ENCODE results near the gene APELA. TPM values are rescaled to one million over a fixed set of nuclear protein-coding genes. Genes with fewer than 3 reads are reported as not detected.
"Not testable (repeated sequence)": the region's sequence is repeated elsewhere in the genome, so short reads cannot be mapped to it uniquely, and the experiment has no call there.

APELA gene
- not detected in 2 replicates for total RNA-seq

DNA sequence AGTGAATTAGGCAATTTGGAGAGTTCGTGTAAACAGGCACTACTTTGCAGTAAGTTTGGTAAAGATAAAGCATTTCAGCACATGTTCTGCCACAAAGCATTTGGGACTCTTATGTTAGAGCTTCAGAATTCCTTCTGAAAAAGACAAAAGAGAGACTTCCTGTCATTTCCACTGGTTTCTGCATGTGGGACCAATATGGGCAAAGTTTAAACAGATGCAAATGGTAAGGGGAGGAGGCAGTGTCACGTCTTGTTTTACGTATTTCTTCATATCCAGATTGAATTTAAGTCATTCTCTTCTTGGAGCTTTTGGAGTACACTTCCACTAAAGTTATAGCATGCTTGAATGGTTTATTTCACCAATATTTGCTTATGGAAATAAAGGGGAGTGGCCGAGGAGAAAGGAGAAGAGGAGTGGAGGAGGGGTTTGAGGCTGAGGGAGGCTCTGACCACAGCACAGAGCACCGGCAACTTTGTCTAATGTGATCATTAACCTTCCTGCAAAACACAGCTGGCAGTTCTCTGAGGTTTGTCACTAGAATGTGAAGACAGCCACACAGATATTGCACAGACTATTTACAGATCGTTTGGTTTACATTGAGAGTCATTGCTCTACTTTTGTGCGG lies at the start of gene APELA:
APELA (plus strand) TSS at position 479 of the 625 bp plus-strand sequence. CDS start 154 bp downstream, outside the sequence.
- DNase-seq (ENCODE audit: low read depth) = peak; percentile 26

DNA sequence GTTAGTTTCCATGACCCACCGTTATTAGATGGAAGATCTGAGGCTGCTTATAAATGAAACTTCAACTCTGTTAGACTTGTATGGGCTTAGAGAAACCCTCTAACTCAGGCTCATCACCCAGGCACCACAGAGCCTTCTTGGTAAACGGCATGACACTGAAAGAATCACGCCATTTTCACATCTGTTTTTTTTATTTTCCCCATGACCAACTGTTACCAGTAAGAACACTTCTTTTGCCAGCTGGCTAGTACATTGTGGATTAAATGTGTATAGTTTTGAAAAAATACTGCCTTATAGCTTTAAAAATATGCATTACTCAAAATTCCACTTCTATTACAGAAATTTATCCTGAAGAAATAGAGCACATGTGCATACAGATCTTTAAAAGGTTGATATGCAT lies 48.0 kb upstream of the APELA start:
- no peak for DNase-seq (ENCODE audit: low read depth)

DNA sequence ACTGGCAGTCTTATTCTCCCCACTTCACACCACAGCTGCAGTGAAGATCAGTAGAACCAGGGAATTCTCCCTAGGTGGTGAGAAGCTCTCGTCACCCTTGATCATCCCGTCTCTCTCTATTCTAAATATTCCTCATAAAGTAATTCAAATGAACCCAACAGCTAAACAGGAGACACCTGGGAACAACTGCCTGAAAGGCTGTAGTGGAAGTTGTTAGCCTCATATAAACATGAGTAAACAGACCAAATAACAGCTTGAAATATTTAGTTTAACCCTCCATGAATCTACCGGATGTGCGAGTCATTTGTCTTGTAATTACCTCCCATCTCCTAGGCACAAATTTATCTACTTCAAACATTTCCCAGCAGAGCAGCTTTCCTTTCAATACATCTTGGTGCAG lies 30.4 kb upstream of the APELA start:
- no peak for DNase-seq (ENCODE audit: low read depth)

- DNase-seq (ENCODE audit: low read depth) = no peak
These were observed 30.0 kb upstream of the APELA start for GRCh38 chr4:164847016-164847415.

- DNase-seq (ENCODE audit: low read depth) = no peak
These were observed 28.9 kb upstream of the APELA start for GRCh38 chr4:164847967-164848649.

GRCh38 chr4:164856396-164856795 lies 20.6 kb upstream of the APELA start:
- DNase-seq (ENCODE audit: low read depth) = peak; percentile 10

GRCh38 chr4:164866817-164867490 lies 10.0 kb upstream of the APELA start:
- DNase-seq (ENCODE audit: low read depth) = no peak

- DNase-seq (ENCODE audit: low read depth) = no peak
These were observed 5.3 kb upstream of the APELA start for GRCh38 chr4:164871673-164872072.

GRCh38 chr4:164872481-164872880 lies 4.5 kb upstream of the APELA start:
- DNase-seq (ENCODE audit: low read depth) = no peak

DNA sequence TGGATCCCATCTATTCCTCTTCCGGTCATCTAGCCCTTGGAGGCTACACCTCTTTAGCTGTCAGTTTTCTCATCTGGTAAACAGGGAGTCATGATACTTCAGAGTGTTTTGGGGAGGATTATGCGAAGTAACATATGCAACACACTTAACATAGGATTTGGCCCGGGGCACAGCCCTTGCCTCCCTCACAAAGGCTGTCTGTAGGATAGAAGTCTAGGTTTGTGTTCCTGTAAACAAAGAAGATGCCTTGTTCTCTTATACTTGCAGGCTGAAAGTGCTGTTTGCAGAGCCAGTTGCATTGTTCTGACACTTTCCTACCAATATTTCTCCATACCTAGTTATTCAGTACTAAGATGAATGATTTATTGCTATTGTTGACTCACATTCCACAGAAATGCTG lies 2.2 kb upstream of the APELA start:
- DNase-seq (ENCODE audit: low read depth) = peak; percentile 13

GRCh38 chr4:164880489-164881262 lies 3.7 kb downstream of the APELA start:
- DNase-seq (ENCODE audit: low read depth) = no peak

DNA sequence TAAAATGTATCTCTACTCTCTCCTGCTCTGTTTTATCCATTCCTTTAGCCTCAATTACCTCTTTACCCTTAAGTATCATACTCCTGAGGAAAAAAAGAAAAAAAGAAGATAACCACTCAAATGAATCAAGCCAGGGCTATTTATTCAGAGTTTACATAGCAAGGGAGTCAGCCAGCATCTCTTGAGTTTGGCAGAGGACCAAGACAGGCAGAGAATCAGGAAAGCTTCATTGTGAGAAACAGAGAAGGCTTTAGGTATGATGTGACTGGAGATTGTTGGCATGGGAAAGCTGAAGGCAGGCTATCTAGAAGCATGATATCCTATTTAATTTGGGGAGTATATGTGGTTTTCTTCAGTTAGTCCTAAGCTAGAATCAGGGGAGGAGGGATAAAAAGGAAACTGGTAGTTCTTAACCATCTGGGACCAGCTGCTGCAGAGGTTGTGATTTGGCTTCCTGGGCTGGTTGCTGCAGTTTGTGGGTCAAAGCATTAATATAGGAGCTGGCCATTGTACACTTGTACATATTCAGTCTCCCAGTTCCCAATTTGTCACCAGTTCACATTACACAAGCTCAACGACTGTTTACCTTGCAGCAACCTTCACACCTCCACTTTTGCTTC lies 11.2 kb downstream of the APELA start:
- peak; percentile 18 for DNase-seq (ENCODE audit: low read depth)

DNA sequence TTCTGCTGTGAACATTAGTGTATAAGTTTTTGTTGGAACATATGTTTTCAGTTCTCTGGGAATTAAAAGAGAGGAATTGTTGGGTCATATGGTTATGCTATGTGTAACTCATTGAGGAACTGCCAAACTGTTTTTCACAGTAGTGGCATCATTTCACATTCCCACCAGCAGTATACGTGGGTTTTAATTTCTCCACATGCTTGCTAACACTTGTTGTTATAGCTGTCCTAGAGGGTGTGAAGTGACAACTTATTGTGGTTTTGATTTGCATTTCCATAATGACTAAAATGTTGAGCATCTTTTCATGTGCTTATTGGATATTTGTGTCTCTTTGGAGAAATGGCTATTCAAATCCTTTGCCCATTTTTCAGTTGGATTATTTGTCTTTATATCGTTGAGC lies 13.7 kb downstream of the APELA start:
- DNase-seq (ENCODE audit: low read depth) = no peak

DNA sequence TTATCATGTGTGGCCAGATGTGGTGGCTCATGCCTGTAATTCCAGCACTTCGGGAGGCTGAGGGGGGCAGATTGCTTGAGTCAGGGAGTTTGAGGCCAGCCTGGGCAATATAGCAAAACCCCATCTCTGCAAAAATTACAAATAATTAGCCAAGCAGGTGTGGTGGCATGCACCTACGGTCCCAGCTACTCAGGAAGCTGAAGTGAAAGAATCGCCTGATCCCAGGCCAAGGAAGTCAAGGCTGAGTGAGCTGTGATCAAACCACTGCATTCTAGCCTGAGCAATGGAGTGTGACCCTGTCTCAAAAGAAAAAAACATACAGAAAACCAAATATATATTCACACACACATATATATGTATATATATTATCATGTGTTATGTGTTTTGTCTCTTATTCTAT lies 15.0 kb downstream of the APELA start:
- DNase-seq (ENCODE audit: low read depth) = peak; percentile 36

- no peak for DNase-seq (ENCODE audit: low read depth)
These were observed 17.7 kb downstream of the APELA start for GRCh38 chr4:164894702-164895101.

DNA sequence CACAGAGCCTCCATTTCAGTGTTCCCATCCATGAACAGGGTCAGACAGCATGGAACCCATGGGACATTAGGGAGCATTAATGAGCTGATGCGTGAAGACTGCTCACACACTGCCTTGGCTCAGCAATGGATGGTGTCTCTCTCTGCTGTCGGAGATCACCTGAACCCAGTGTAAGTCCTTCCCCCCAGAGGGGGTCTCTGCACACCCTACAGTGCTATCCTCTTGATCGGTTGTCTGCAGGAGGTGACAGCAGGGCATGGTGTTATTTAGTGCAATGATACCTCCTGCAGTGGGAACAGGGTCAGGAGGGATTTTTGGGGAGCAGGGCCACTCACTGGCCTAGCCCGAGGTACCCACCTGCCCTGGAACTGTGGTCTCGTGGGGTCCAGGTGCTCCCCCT lies 25.6 kb downstream of the APELA start:
- no peak for DNase-seq (ENCODE audit: low read depth)

DNA sequence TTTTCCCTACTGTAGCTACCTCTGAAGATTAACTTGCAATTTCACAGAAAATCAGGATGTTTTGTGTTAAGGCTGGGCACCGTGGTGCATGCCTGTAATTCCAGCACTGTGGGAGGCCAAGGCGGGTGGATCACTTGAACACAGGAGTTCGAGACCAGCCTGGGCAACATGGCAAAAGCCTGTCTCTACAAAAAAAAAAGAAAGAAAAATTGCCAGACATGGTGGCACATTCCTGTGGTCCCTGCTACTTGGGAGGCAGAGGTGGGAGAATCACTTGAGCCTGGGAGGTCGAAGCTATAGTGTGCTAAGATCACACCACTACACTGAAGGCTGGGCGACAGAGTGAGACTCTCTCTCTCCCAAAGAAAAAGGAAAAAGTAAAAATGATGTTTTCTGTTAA lies 27.4 kb downstream of the APELA start:
- DNase-seq (ENCODE audit: low read depth) = no peak

DNA sequence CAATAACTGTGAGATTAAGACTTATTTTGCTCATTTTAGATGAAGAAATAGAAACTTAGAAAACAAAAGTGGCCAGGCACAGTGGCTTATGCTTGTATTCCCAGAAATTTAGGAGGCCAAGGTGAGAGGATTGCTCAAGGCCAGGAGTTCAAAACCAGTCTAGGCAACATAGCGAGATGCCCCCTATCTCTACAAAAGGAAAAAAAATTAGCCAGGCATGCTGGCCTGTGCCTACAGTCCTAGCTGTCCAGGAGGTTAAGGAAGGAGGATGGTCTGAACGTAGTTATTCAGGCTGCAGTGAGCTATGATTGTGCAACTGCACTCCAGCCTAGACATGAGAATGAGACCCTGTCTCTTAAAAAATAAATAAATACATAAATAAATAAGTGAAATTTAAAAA lies 28.0 kb downstream of the APELA start:
- DNase-seq (ENCODE audit: low read depth) = no peak

DNA sequence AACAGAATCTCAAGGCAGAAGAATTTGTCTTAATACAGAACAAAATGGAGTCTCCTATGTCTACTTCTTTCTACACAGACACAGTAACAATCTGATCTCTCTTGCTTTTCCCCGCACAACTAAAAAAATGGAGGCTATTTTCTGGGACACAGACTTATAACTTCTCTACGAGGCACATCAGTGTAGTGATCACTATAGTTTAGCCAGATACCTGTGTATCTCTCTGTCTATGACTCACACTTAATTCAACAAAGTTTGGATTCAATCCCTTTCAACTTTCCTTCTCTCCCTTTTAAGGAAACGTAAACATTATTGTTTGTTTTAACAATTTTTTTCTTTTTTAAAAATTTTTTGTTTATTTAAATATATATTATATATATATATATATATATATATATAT lies 29.4 kb downstream of the APELA start:
- DNase-seq (ENCODE audit: low read depth) = no peak

GRCh38 chr4:164913506-164913905 lies 36.5 kb downstream of the APELA start:
- DNase-seq (ENCODE audit: low read depth) = not testable (repeated sequence)

- DNase-seq (ENCODE audit: low read depth) = no peak
These were observed 42.0 kb downstream of the APELA start for GRCh38 chr4:164918956-164919355.

GRCh38 chr4:164924670-164925238 lies 47.8 kb downstream of the APELA start:
- no peak for DNase-seq (ENCODE audit: low read depth)
